CD4-positive, alpha-beta T cell treated with Interleukin-2 at 100 ng/mL for 4 hours (primary cell): ENCODE results near the gene AADACL3.

Experiments
- DNase-seq: peaks from one replicate; pipeline ENCODE4 v3.0.0-alpha.2; 2020; ENCODE audit warnings: low spot score

AADACL3 gene

GRCh38 chr1:12769031-12769430 lies 53.1 kb downstream of the AADACL3 start:
- DNase-seq: no peak

- no peak for DNase-seq
Measured at GRCh38 chr1:12769976-12770505, 54.1 kb downstream of the AADACL3 start.

- DNase-seq: no peak
Measured at GRCh38 chr1:12770620-12771019, 54.7 kb downstream of the AADACL3 start.

- DNase-seq: no peak
Measured at GRCh38 chr1:12771186-12771585, 55.3 kb downstream of the AADACL3 start.

- no peak for DNase-seq
Measured at GRCh38 chr1:12772520-12772919, 56.6 kb downstream of the AADACL3 start.

- DNase-seq: no peak
Measured at GRCh38 chr1:12773438-12773837, 57.5 kb downstream of the AADACL3 start, which contains the start of gene PRAMEF12. Gene PRAMEF12, plus strand, starts transcription at chr1:12773738. Its CDS starts 1,130 bp downstream, at chr1:12774868.

GRCh38 chr1:12774801-12775345 lies 59.0 kb downstream of the AADACL3 start:
- no peak for DNase-seq

GRCh38 chr1:12775443-12775842 lies 59.5 kb downstream of the AADACL3 start:
- DNase-seq: no peak

GRCh38 chr1:12776801-12777557 lies 61.1 kb downstream of the AADACL3 start:
- no peak for DNase-seq
